SK-N-SH treated with all-trans-retinoic acid at 6 μM for 48 hours (cell line): ENCODE data around the gene ZNF212.

Experiments used
- ATAC-seq: fragments of 200-7000 bp; cut with Tn5 transposase; 3 replicates; pipeline ENCODE4 v1.9.1; 2020; ENCODE audit warnings: mild to moderate bottlenecking, moderate library complexity
- ARNTL ChIP-seq: fragments of 450-650 bp; formaldehyde crosslinking; IDR thresholded peaks from 2 replicates; pipeline ENCODE4 v1.5.0; 2020; ENCODE audit warnings: low read depth, mild to moderate bottlenecking, moderate library complexity, borderline replicate concordance
- BACH2 ChIP-seq: fragments of 250-450 bp; sonication (Bioruptor Pico); IDR thresholded peaks from 2 replicates; pipeline ENCODE4 v1.9.0; 2021; ENCODE audit warnings: mild to moderate bottlenecking, borderline replicate concordance
- CREB5 ChIP-seq: fragments of 250-450 bp; sonication (Bioruptor Pico); IDR thresholded peaks from 2 replicates; pipeline ENCODE4 v1.5.1; 2020; ENCODE audit warnings: low read depth, mild to moderate bottlenecking, moderate library complexity
- CSDC2 ChIP-seq: fragments of 250-450 bp; sonication (Bioruptor Pico); IDR thresholded peaks from 2 replicates; pipeline ENCODE4 v1.5.0; 2020; ENCODE audit warnings: mild to moderate bottlenecking, moderate library complexity
- CSRNP3 ChIP-seq: fragments of 250-450 bp; sonication (Bioruptor Pico); IDR thresholded peaks from 2 replicates; pipeline ENCODE4 v1.5.1; 2021; ENCODE audit warnings: mild to moderate bottlenecking, moderate library complexity
- ESRRG ChIP-seq: fragments of 250-450 bp; sonication (Bioruptor Pico); IDR thresholded peaks from 2 replicates; pipeline ENCODE4 v1.6.1; 2021; ENCODE audit warnings: mild to moderate bottlenecking
- GLIS3 ChIP-seq: fragments of 250-450 bp; sonication (Bioruptor Pico); IDR thresholded peaks from 2 replicates; pipeline ENCODE4 v1.5.0; 2020; ENCODE audit warnings: mild to moderate bottlenecking, moderate library complexity
- ISL1 ChIP-seq: fragments of 250-450 bp; sonication (Bioruptor Pico); IDR thresholded peaks from 2 replicates; pipeline ENCODE4 v2.1.2; 2022; ENCODE audit warnings: mild to moderate bottlenecking, moderate library complexity
- OSR1 ChIP-seq: fragments of 250-450 bp; sonication (Bioruptor Pico); IDR thresholded peaks from 2 replicates; pipeline ENCODE4 v1.8.0; 2022; ENCODE audit warnings: moderate library complexity, mild to moderate bottlenecking, inconsistent platforms
- PATZ1 ChIP-seq: fragments of 250-450 bp; sonication (Bioruptor Pico); IDR thresholded peaks from 2 replicates; pipeline ENCODE4 v1.8.0; 2020; ENCODE audit warnings: mild to moderate bottlenecking, moderate library complexity, borderline replicate concordance
- POU6F1 ChIP-seq: fragments of 250-450 bp; sonication (Bioruptor Pico); IDR thresholded peaks from 2 replicates; pipeline ENCODE4 v1.8.0; 2021; ENCODE audit warnings: low read depth, mild to moderate bottlenecking, moderate library complexity, borderline replicate concordance
- PPARA ChIP-seq: fragments of 250-450 bp; sonication (Bioruptor Pico); IDR thresholded peaks from 2 replicates; pipeline ENCODE4 v1.5.0; 2020; ENCODE audit warnings: mild to moderate bottlenecking, borderline replicate concordance
- RARB ChIP-seq: fragments of 250-450 bp; sonication (Bioruptor Pico); IDR thresholded peaks from 2 replicates; pipeline ENCODE4 v1.8.0; 2021; ENCODE audit warnings: mild to moderate bottlenecking, moderate library complexity
- SNAI2 ChIP-seq: fragments of 250-450 bp; sonication (Bioruptor Pico); IDR thresholded peaks from 2 replicates; pipeline ENCODE4 v1.5.0; 2020; ENCODE audit warnings: mild to moderate bottlenecking, moderate library complexity
- TCF4 ChIP-seq: fragments of 250-450 bp; sonication (Bioruptor Pico); IDR thresholded peaks from 2 replicates; pipeline ENCODE4 v1.8.0; 2021; ENCODE audit warnings: mild to moderate bottlenecking, moderate library complexity, borderline replicate concordance
- TOX ChIP-seq: fragments of 250-450 bp; sonication (Bioruptor Pico); IDR thresholded peaks from 2 replicates; pipeline ENCODE4 v1.8.0; 2021; ENCODE audit warnings: mild to moderate bottlenecking, moderate library complexity, borderline replicate concordance
- TSHZ2 ChIP-seq: fragments of 250-450 bp; sonication (Bioruptor Pico); IDR thresholded peaks from 2 replicates; pipeline ENCODE4 v1.5.0; 2020; ENCODE audit warnings: mild to moderate bottlenecking, moderate library complexity
- ZC3H10 ChIP-seq: fragments of 250-450 bp; sonication (Bioruptor Pico); IDR thresholded peaks from 2 replicates; pipeline ENCODE4 v1.5.1; 2021; ENCODE audit warnings: mild to moderate bottlenecking, moderate library complexity
- ZFP3 ChIP-seq: fragments of 250-450 bp; sonication (Bioruptor Pico); IDR thresholded peaks from 2 replicates; pipeline ENCODE4 v1.5.0; 2020; ENCODE audit warnings: mild to moderate bottlenecking, moderate library complexity
- ZFP30 ChIP-seq: fragments of 450-650 bp; formaldehyde crosslinking; IDR thresholded peaks from 2 replicates; pipeline ENCODE4 v1.5.0; 2022; ENCODE audit warnings: mild to moderate bottlenecking, moderate library complexity
- ZNF70 ChIP-seq: fragments of 450-650 bp; formaldehyde crosslinking; IDR thresholded peaks from 2 replicates; pipeline ENCODE4 v1.5.0; 2020; ENCODE audit warnings: mild to moderate bottlenecking, moderate library complexity
- ZNF8 ChIP-seq: fragments of 450-650 bp; formaldehyde crosslinking; IDR thresholded peaks from 2 replicates; pipeline ENCODE4 v1.5.0; 2020; ENCODE audit warnings: mild to moderate bottlenecking, moderate library complexity

Gene ZNF212

GRCh38 chr7:149224352-149224751, 15.1 kb upstream of the ZNF212 start:
- no peak for ATAC-seq
- TF ChIP-seq CREB5 (CRISPR knock-in tag) (no peak), TCF4 (CRISPR knock-in tag) (no peak), CSRNP3 (CRISPR knock-in tag) (no peak), BACH2 (CRISPR knock-in tag) (no peak), ZNF70 (CRISPR knock-in tag) (no peak), OSR1 (CRISPR knock-in tag) (no peak), ZFP3 (CRISPR knock-in tag) (no peak), TSHZ2 (CRISPR knock-in tag) (no peak), ISL1 (CRISPR knock-in tag) (no peak), SNAI2 (no peak), ZC3H10 (no peak), ZNF8 (CRISPR knock-in tag) (no peak), PPARA (no peak), CSDC2 (CRISPR knock-in tag) (no peak), ZFP30 (CRISPR knock-in tag) (no peak), PATZ1 (CRISPR knock-in tag) (no peak), RARB (CRISPR knock-in tag) (no peak), POU6F1 (no peak), ARNTL (CRISPR knock-in tag) (no peak), GLIS3 (CRISPR knock-in tag) (no peak)

GRCh38 chr7:149225106-149225505, 14.3 kb upstream of the ZNF212 start:
- no peak for ATAC-seq
- TF ChIP-seq SNAI2 (no peak), POU6F1 (no peak), CSDC2 (CRISPR knock-in tag) (no peak), RARB (CRISPR knock-in tag) (no peak), TSHZ2 (CRISPR knock-in tag) (no peak), TOX (CRISPR knock-in tag) (no peak), CSRNP3 (CRISPR knock-in tag) (no peak), TCF4 (CRISPR knock-in tag) (no peak), ESRRG (CRISPR knock-in tag) (no peak), PATZ1 (CRISPR knock-in tag) (no peak), ZNF70 (CRISPR knock-in tag) (no peak), PPARA (no peak), BACH2 (CRISPR knock-in tag) (no peak), OSR1 (CRISPR knock-in tag) (no peak), GLIS3 (CRISPR knock-in tag) (no peak)
